Suprapubic skin (tissue), 4 donors: ENCODE data around the gene CTAG1B. TPM values are rescaled to one million over a fixed set of nuclear protein-coding genes. Genes with fewer than 3 reads are reported as not detected.
"Not testable (repeated sequence)": the region's sequence is repeated elsewhere in the genome, so short reads cannot be mapped to it uniquely, and the experiment has no call there.

Source experiments
- DNase-seq, 2 donors: peaks; one replicate each; pipeline ENCODE4 v3.0.0-alpha.2; 2019; ENCODE audit warnings: low spot score in 2 of 2
- H3K27ac ChIP-seq: fragments of 200-600 bp; sonication (generic); one replicate; pipeline ENCODE4 v1.5.1; 2019
- H3K27me3 ChIP-seq: fragments of 200-600 bp; sonication (generic); one replicate; pipeline ENCODE4 v1.5.1; 2019
- H3K36me3 ChIP-seq: fragments of 200-600 bp; sonication (generic); one replicate; pipeline ENCODE4 v1.5.1; 2019
- H3K4me1 ChIP-seq: fragments of 200-600 bp; sonication (generic); one replicate; pipeline ENCODE4 v1.5.1; 2019
- H3K4me3 ChIP-seq: fragments of 200-600 bp; sonication (generic); one replicate; pipeline ENCODE4 v1.5.1; 2019; ENCODE audit warnings: mild to moderate bottlenecking
- H3K9me3 ChIP-seq: fragments of 200-600 bp; sonication (generic); one replicate; pipeline ENCODE4 v1.5.1; 2019
- EP300 ChIP-seq: sonication (generic); formaldehyde crosslinking; IDR thresholded peaks from one replicate; pipeline ENCODE4 v1.6.1; 2017; ENCODE audit warnings: antibody characterized with exemption
- POLR2A ChIP-seq, 2 donors: fragments of 450-650 bp; IDR thresholded peaks; one replicate each; pipeline ENCODE4 v1.6.1; 2017; ENCODE audit warnings: antibody characterized with exemption in 2 of 2, mild to moderate bottlenecking in 2 of 2, moderate library complexity in 2 of 2
- POLR2AphosphoS5 ChIP-seq, 3 donors: sonication (generic); formaldehyde crosslinking; IDR thresholded peaks; one replicate each; pipeline ENCODE4 v1.6.1; 2017; ENCODE audit warnings: antibody characterized with exemption in 3 of 3
- WGBS: methylation state at CpG from one replicate; pipeline ENCODE4 v1.1.5; 2018; 5-methylcytosine and 5-hydroxymethylcytosine counted together
- total RNA-seq, 4 donors: library from RNA; depleted of rRNA; stranded (reverse); fragments of >200 nt; gene quantifications; one replicate each; pipeline ENCODE4 v1.1.0, GENCODE V29; 2016
- TF ChIP-seq, protein P1 (sequence below), 2 donors: fragments of 200-600 bp in 1 of 2; fragments of 450-650 bp in 1 of 2; sonication (generic) in 1 of 2; IDR thresholded peaks; one replicate each; pipeline ENCODE4 v1.5.1; 2016 to 2019; ENCODE audit warnings: antibody characterized with exemption in 2 of 2, mild to moderate bottlenecking in 1 of 2, moderate library complexity in 1 of 2

Gene CTAG1B
- total RNA-seq, 4 donors from 2014 or later: not detected

- Histone ChIP-seq H3K9me3 (no peaks in the 10 kb centered on the region), H3K27ac (no peak overlapping the region), H3K4me1 (no peaks in the 10 kb centered on the region), H3K27me3 (no peaks in the 10 kb centered on the region), H3K4me3 (no peak overlapping the region), H3K36me3 (no peaks in the 10 kb centered on the region)
- TF ChIP-seq, protein P1, sequence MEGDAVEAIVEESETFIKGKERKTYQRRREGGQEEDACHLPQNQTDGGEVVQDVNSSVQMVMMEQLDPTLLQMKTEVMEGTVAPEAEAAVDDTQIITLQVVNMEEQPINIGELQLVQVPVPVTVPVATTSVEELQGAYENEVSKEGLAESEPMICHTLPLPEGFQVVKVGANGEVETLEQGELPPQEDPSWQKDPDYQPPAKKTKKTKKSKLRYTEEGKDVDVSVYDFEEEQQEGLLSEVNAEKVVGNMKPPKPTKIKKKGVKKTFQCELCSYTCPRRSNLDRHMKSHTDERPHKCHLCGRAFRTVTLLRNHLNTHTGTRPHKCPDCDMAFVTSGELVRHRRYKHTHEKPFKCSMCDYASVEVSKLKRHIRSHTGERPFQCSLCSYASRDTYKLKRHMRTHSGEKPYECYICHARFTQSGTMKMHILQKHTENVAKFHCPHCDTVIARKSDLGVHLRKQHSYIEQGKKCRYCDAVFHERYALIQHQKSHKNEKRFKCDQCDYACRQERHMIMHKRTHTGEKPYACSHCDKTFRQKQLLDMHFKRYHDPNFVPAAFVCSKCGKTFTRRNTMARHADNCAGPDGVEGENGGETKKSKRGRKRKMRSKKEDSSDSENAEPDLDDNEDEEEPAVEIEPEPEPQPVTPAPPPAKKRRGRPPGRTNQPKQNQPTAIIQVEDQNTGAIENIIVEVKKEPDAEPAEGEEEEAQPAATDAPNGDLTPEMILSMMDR (IDR thresholded peaks at IDR 0.05): no peak
- no peak for TF ChIP-seq EP300
- no peak for TF ChIP-seq POLR2A (IDR thresholded peaks at IDR 0.05)
- no peak for TF ChIP-seq POLR2AphosphoS5 (IDR thresholded peaks at IDR 0.05)
- no peak for DNase-seq
- WGBS: 93% methylated on average over 6 of the region's 23 CpGs
Observed at GRCh38 chrX:154653048-154653401, 33.9 kb upstream of the CTAG1B start.

DNA sequence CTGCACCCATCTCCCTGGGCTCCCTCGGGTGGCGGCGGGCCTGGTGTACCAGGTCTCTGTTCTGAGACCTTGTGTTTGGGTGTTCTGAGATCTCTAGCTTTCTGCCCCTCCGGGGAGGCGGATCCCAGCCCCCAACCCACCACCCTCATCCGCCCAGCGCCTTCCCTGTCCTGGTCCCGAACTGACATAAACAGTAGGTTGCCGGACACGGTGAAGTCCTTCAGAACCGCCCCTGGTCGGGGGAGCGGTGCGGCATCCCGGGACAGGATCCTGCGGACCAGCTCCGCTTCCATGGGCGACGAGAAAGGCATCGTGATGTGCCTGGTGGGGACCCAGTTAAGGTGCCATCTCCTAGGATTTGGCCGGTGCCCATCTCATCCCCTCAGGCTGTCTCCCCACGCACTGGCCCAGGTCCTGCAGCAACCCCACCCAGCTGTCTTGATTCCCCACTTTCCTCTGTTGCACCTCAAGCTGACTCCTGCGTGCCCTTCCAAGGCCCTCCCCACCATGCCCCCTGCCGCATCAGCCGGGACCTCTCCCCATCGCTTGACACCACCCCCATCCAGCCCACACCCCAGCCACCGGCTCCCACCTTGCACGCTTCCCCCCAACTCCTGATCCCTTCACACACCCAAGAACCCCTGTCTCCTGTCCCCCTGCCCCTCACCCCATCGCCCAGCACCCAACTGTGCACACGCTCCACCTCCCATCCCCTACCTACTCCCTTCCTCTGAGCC lies 33.4 kb upstream of the CTAG1B start:
- no peak for DNase-seq
- Histone ChIP-seq H3K27me3 (no peaks in the 10 kb centered on the region), H3K36me3 (no peaks in the 10 kb centered on the region), H3K4me3 (no peak overlapping the region), H3K27ac (no peak overlapping the region), H3K4me1 (no peaks in the 10 kb centered on the region), H3K9me3 (no peaks in the 10 kb centered on the region)
- 90% methylated on average over 26 of the region's 30 CpGs for WGBS
- TF ChIP-seq, protein P1 (IDR thresholded peaks at IDR 0.05): no peak
- TF ChIP-seq EP300 (no peak), POLR2A (IDR thresholded peaks at IDR 0.05) (no peak), POLR2AphosphoS5 (IDR thresholded peaks at IDR 0.05) (no peak)

GRCh38 chrX:154650221-154650510 lies 31.1 kb upstream of the CTAG1B start:
- TF ChIP-seq, protein P1 (IDR thresholded peaks at IDR 0.05): no peak
- TF ChIP-seq EP300 (no peak), POLR2A (IDR thresholded peaks at IDR 0.05) (no peak), POLR2AphosphoS5 (IDR thresholded peaks at IDR 0.05) (no peak)
- Histone ChIP-seq H3K9me3 (no peaks in the 10 kb centered on the region), H3K4me3 (no peak overlapping the region), H3K4me1 (no peaks in the 10 kb centered on the region), H3K36me3 (no peaks in the 10 kb centered on the region), H3K27ac (no peak overlapping the region), H3K27me3 (no peaks in the 10 kb centered on the region)
- DNase-seq: no peak
- WGBS: 69% methylated on average over 8 of the region's 13 CpGs

- H3K4me1 ChIP-seq: no peaks in the 10 kb centered on the region
- no peaks in the 10 kb centered on the region for H3K27me3 ChIP-seq
- H3K9me3 ChIP-seq: no peaks in the 10 kb centered on the region
- no peak overlapping the region for H3K4me3 ChIP-seq
- H3K36me3 ChIP-seq: no peaks in the 10 kb centered on the region
- no peak for DNase-seq
- no peak overlapping the region for H3K27ac ChIP-seq
- TF ChIP-seq POLR2A (IDR thresholded peaks at IDR 0.05): no peak
- TF ChIP-seq, protein P1 (IDR thresholded peaks at IDR 0.05): no peak
- WGBS: 79% methylated on average over 11 of the region's 23 CpGs
Observed at GRCh38 chrX:154649503-154650220, 30.6 kb upstream of the CTAG1B start.

- Histone ChIP-seq H3K27ac (no peak overlapping the region), H3K4me1 (no peaks in the 10 kb centered on the region), H3K9me3 (no peaks in the 10 kb centered on the region), H3K27me3 (no peaks in the 10 kb centered on the region), H3K36me3 (no peaks in the 10 kb centered on the region), H3K4me3 (no peak overlapping the region)
- DNase-seq: no peak
- TF ChIP-seq EP300 (no peak), POLR2A (IDR thresholded peaks at IDR 0.05) (no peak), POLR2AphosphoS5 (IDR thresholded peaks at IDR 0.05) (no peak)
- TF ChIP-seq, protein P1 (IDR thresholded peaks at IDR 0.05): no peak
- WGBS: 82% methylated on average over 15 of the region's 15 CpGs
Observed at GRCh38 chrX:154648931-154649330, 29.8 kb upstream of the CTAG1B start.

- DNase-seq, H3K4me1 ChIP-seq, H3K27me3 ChIP-seq, H3K4me3 ChIP-seq, H3K27ac ChIP-seq, H3K9me3 ChIP-seq, H3K36me3 ChIP-seq: not testable (repeated sequence)
- no CpG with 5 or more reads among the region's 24 CpGs for WGBS
Observed at GRCh38 chrX:154645745-154646378, 26.8 kb upstream of the CTAG1B start.

DNA sequence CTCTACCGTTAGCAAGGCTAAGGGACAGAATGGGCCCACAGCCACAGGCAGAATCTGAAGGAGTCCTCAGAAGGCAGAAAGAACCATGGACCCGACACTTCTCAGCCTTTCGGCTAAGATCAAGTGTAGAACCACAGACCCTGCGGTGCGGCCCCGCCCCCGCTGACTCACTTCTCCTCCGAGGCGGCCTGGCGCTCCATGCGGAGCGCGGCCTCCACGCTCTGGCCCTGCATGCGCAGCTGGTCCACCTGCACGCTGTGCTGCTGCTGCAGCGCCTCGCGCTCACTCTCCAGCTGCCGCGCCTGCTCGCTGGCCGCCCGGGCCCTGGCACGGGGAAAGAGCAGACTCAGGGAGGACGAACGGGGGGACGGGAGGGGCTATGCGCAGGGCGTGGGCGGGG lies 24.6 kb upstream of the CTAG1B start:
- not testable (repeated sequence) for H3K36me3 ChIP-seq, DNase-seq, H3K9me3 ChIP-seq, H3K27me3 ChIP-seq, H3K27ac ChIP-seq, H3K4me3 ChIP-seq, H3K4me1 ChIP-seq
- no CpG with 5 or more reads among the region's 31 CpGs for WGBS

DNA sequence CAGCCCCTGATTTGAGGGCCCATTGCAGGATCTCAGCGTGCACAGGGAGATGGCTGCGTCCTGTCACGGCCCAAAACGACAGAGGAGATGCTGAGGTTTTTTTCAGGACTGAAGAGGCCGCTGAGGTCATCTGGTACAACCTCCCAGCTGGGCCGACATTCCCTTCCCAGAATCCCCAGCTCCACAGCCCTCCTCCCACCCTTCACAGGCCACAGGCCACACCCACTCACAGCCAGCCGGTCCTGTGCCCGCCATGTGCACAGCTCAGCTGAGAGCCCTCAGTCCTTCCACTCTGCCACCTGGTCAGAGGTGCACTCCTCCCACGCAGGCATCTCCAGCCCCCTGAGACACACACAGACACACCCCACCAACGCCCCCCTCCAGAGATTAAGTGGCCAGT lies 22.7 kb upstream of the CTAG1B start:
- H3K36me3 ChIP-seq, DNase-seq, H3K9me3 ChIP-seq, H3K27me3 ChIP-seq, H3K4me3 ChIP-seq, H3K4me1 ChIP-seq, H3K27ac ChIP-seq: not testable (repeated sequence)
- WGBS: no CpG with 5 or more reads among the region's 10 CpGs
